Spinal cord (tissue), 10 donors: ENCODE data around the gene ARL15. TPM values are rescaled to one million over a fixed set of nuclear protein-coding genes. Genes with fewer than 3 reads are reported as not detected.

ENCODE experiments used
- DNase-seq, 6 donors: peaks; one replicate each; pipeline versions ENCODE4 v3.0.0 to v3.0.0-alpha.2; 2013 to 2015; ENCODE audit warnings: low spot score in 6 of 6, low read depth in 4 of 6
- H3K27ac ChIP-seq: one replicate; pipeline ENCODE4 v1.5.1; 2013; ENCODE audit warnings: low read depth, low read length, control low read depth
- H3K27me3 ChIP-seq: one replicate; pipeline ENCODE4 v1.6.1; 2013; ENCODE audit warnings: low read length; ENCODE audit not compliant: control insufficient read depth, insufficient read depth
- H3K36me3 ChIP-seq: one replicate; pipeline ENCODE4 v1.6.1; 2013; ENCODE audit warnings: low read length; ENCODE audit not compliant: control insufficient read depth, insufficient read depth
- H3K4me1 ChIP-seq: one replicate; pipeline ENCODE4 v1.6.1; 2013; ENCODE audit warnings: low read length; ENCODE audit not compliant: control insufficient read depth, insufficient read depth
- H3K4me3 ChIP-seq: one replicate; pipeline ENCODE4 v1.5.1; 2013; ENCODE audit warnings: low read depth, low read length, control low read depth
- H3K9me3 ChIP-seq: one replicate; pipeline ENCODE4 v1.6.1; 2013; ENCODE audit warnings: low read length; ENCODE audit not compliant: control insufficient read depth, insufficient read depth
- WGBS: methylation state at CpG from one replicate; pipeline ENCODE4 v1.1.5; 2013; ENCODE audit warnings: missing lambda C conversion rate; ENCODE audit not compliant: insufficient coverage; 5-methylcytosine and 5-hydroxymethylcytosine counted together
- polyA plus RNA-seq, 2 donors: library from polyadenylated mRNA; unstranded; fragments of 120-200 nt; gene quantifications; one replicate each; pipeline ENCODE4 v1.2.1, GENCODE V29; 2013; ENCODE audit not compliant: insufficient read length in 2 of 2
- total RNA-seq, 2 donors: library from RNA; depleted of rRNA in 1 of 2; stranded (reverse); fragments of 120-200 nt in 1 of 2; fragments of >200 nt in 1 of 2; gene quantifications; one replicate each; pipeline versions ENCODE4 v1.2.3 to v1.2.4, GENCODE V29; 2013 to 2014
- donor health status: healthy.

ARL15 gene
- total and polyA plus RNA-seq, 4 donors = 24.7 to 67.6 (median 36.4) TPM

- WGBS = 85% methylated on average over 1 of the region's 2 CpGs
- H3K27ac ChIP-seq = no peak overlapping the region
- H3K4me1 ChIP-seq = no peaks in the 10 kb centered on the region
- DNase-seq = no peak
- H3K9me3 ChIP-seq = no peaks in the 10 kb centered on the region
- no peaks in the 10 kb centered on the region for H3K27me3 ChIP-seq
- no peaks in the 10 kb centered on the region for H3K36me3 ChIP-seq
- H3K4me3 ChIP-seq = no peak overlapping the region
These were observed 6.3 kb downstream of the ARL15 start for GRCh38 chr5:54304040-54304439.

DNA sequence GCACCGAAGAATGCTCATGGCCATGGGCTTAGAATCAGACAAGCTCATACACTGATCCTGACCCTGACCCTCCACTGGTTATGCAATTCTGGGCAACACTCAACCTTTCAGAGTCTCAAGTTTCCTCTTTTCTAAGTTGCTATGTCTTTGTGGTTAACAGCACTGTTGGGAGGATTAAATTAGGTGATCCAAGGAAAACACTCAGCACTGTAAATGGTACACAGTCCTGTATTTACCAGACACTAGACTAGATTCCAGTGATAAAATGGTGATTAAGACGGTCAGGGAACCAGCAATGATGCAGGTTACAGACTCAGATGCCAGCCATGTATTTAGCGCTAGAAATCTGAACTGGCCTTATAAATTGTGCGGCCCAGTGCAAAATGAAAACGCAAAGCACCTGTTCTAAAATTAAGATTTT is 8.1 kb downstream of the ARL15 start:
- Histone ChIP-seq H3K36me3 (no peaks in the 10 kb centered on the region), H3K9me3 (no peaks in the 10 kb centered on the region), H3K4me3 (no peak overlapping the region), H3K27ac (no peak overlapping the region), H3K27me3 (no peaks in the 10 kb centered on the region), H3K4me1 (no peaks in the 10 kb centered on the region)
- no peak for DNase-seq
- WGBS = 95% methylated on average over 3 of the region's 5 CpGs

- no peaks in the 10 kb centered on the region for H3K36me3 ChIP-seq
- no peaks in the 10 kb centered on the region for H3K27me3 ChIP-seq
- no peak overlapping the region for H3K27ac ChIP-seq
- H3K9me3 ChIP-seq = no peaks in the 10 kb centered on the region
- no peak for DNase-seq
- H3K4me3 ChIP-seq = no peak overlapping the region
- WGBS = no CpG with 5 or more reads among the region's 1 CpG
- peaks cover 3% of the 10 kb centered on the region for H3K4me1 ChIP-seq
These were observed 8.5 kb downstream of the ARL15 start for GRCh38 chr5:54301849-54302248.

DNA sequence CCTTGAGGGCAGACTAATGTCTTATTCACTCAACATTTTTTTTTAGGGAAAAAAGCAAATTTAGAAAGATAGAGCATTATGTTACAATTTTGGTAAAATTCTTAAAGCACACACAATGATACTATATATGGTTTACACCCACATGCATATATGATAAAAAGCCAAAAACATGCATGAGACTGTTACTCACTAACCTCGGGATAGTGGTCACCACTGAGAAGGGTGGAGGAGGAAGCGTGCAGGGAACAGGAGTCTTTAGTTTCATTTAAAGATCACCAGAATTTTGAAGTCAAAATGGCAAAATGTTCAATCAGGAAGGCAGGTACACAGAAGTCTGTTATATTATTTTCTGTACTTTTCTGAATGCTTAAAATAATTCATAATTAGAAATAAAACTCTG is 9.2 kb downstream of the ARL15 start:
- Histone ChIP-seq H3K4me1 (peaks cover 6% of the 10 kb centered on the region), H3K27ac (no peak overlapping the region), H3K4me3 (no peak overlapping the region), H3K27me3 (no peaks in the 10 kb centered on the region), H3K36me3 (no peaks in the 10 kb centered on the region), H3K9me3 (no peaks in the 10 kb centered on the region)
- 71% methylated on average over 2 of the region's 2 CpGs for WGBS
- DNase-seq = no peak

DNA sequence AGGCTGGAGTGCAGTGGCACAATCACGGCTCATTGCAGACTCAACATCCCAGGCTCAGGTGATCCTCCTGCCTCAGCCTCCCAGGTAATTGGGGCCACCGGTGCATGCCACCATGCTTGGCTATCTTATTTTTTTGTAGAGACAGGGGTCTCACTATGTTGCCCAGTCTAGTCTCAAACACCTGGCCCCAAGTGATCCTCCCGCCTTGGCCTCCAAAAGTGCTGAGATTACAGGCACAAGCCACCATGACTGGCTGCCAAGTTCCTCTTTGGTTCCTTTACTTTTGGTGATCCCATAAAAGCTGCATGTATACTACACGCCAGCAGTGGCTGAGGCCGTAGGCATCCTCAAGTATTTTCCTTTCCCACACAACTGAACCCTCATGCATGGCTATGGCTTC is 11.4 kb downstream of the ARL15 start:
- H3K4me1 ChIP-seq = peaks cover 7% of the 10 kb centered on the region
- H3K27ac ChIP-seq = no peak overlapping the region
- H3K27me3 ChIP-seq = no peaks in the 10 kb centered on the region
- H3K9me3 ChIP-seq = no peaks in the 10 kb centered on the region
- no peaks in the 10 kb centered on the region for H3K36me3 ChIP-seq
- H3K4me3 ChIP-seq = no peak overlapping the region
- DNase-seq = no peak
- 94% methylated on average over 4 of the region's 5 CpGs for WGBS

DNA sequence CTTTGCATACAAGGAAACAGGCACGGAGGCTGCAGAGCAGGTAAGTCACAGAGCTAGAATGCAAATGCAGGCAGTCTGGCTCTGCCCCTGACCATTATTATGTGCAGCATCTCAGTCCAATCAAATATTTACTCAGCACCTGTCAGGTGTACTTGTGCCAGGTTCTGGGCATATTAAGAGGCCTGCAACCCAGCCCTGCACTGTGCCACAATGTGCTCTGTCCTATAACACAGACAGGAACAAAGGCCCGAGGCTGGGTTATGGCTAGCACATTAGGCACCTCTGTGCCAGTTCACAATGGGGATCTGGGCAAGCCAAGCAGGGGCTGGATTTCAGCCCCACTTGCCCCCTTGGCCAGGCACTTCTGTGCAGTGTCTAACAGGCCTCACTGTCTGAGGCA is 14.0 kb downstream of the ARL15 start:
- no peaks in the 10 kb centered on the region for H3K27me3 ChIP-seq
- no peak overlapping the region for H3K4me3 ChIP-seq
- peaks cover 7% of the 10 kb centered on the region for H3K4me1 ChIP-seq
- no peaks in the 10 kb centered on the region for H3K9me3 ChIP-seq
- peak in 1 of 6 donors; percentile 23 for DNase-seq
- WGBS = 65% methylated on average over 2 of the region's 2 CpGs
- no peaks in the 10 kb centered on the region for H3K36me3 ChIP-seq
- H3K27ac ChIP-seq = no peak overlapping the region

- no peaks in the 10 kb centered on the region for H3K36me3 ChIP-seq
- no peaks in the 10 kb centered on the region for H3K27me3 ChIP-seq
- peaks cover 7% of the 10 kb centered on the region for H3K4me1 ChIP-seq
- H3K4me3 ChIP-seq = no peak overlapping the region
- 67% methylated on average over 3 of the region's 8 CpGs for WGBS
- no peak for DNase-seq
- no peaks in the 10 kb centered on the region for H3K9me3 ChIP-seq
- no peak overlapping the region for H3K27ac ChIP-seq
These were observed 14.6 kb downstream of the ARL15 start for GRCh38 chr5:54295651-54296276.

DNA sequence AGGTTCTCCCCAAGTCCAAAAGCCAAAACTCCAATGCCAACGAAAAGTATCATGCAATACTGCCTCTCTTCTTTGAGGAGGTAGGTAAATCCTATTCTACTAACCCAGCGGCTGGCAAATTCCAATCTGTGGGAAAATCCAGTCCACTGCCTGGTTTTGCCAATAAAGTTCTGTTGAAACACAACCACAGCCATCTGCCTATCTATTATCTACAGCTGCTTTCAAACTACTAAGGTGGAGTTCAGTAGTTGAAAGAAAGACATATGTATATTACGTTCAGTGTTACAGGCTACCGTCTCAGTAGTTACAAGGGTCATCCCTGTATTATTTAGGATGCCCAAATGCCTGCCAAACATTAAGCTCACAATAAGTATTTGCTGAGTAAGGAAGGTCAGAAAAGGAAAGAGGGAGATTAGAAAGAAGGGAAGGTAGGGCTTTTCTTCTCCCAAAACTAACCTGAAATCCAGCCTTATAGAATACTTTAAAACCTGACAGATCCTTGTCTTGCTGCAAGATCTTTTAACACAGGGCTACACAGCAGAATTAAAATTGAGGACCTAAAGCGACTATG is 16.2 kb downstream of the ARL15 start:
- H3K36me3 ChIP-seq = no peaks in the 10 kb centered on the region
- no peak for DNase-seq
- no peak overlapping the region for H3K4me3 ChIP-seq
- H3K4me1 ChIP-seq = peaks cover 7% of the 10 kb centered on the region
- WGBS = no CpG with 5 or more reads among the region's 5 CpGs
- no peak overlapping the region for H3K27ac ChIP-seq
- no peaks in the 10 kb centered on the region for H3K27me3 ChIP-seq
- no peaks in the 10 kb centered on the region for H3K9me3 ChIP-seq

DNA sequence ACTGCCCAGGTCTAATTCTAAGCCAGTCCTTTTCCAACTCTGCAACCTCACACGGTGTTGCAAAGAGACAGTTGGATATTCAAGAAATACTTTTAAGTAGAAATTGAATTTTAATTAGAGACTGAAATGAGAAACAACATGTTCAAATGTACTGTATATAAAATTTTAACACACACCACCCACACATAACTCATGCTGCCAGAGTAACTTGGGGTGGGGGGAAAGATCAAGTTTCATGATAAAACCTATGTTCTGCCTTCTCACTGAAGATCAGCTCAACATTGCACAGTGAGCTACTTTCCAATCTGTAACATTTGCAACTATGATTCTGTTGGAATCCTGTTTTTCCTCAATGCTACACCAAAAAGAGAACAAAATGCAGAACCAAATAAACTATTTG is 17.5 kb downstream of the ARL15 start:
- Histone ChIP-seq H3K9me3 (no peaks in the 10 kb centered on the region), H3K4me1 (peaks cover 7% of the 10 kb centered on the region), H3K27ac (no peak overlapping the region), H3K4me3 (no peak overlapping the region), H3K36me3 (no peaks in the 10 kb centered on the region), H3K27me3 (no peaks in the 10 kb centered on the region)
- no peak for DNase-seq
- WGBS = no CpG with 5 or more reads among the region's 1 CpG

DNA sequence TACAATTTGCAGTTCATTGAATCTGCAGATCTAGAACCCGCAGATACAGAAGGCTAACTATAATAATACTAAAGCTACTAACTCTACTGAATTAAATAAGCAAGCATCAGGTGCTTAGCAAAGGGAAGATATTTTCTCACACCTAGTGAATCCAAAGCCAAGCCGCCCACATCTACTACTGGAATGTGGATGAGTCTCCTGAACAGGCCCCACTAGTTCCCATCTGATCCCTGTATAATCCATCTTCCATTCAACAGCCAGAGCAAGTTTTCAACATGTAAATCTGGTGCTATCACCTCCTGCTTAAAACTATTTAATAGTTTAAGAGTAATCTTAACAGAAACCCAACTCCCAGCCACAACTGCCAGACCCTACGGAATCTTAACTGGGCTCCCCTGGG is 18.9 kb downstream of the ARL15 start:
- H3K4me1 ChIP-seq = peaks cover 4% of the 10 kb centered on the region
- no peak overlapping the region for H3K27ac ChIP-seq
- no peaks in the 10 kb centered on the region for H3K9me3 ChIP-seq
- no peaks in the 10 kb centered on the region for H3K36me3 ChIP-seq
- no peak for DNase-seq
- WGBS = 0% methylated on average over 1 of the region's 3 CpGs
- no peak overlapping the region for H3K4me3 ChIP-seq
- H3K27me3 ChIP-seq = no peaks in the 10 kb centered on the region
